Neural progenitor cell (in vitro differentiated cells): Measurements from ENCODE around the gene GH1. TPM values are rescaled to one million over a fixed set of nuclear protein-coding genes. Genes with fewer than 3 reads are reported as not detected.
"Not testable (repeated sequence)": the region's sequence is repeated elsewhere in the genome, so short reads cannot be mapped to it uniquely, and the experiment has no call there.

Experiments used
- DNase-seq: peaks from one replicate; pipeline ENCODE4 v3.0.0-alpha.2; 2016; ENCODE audit warnings: low spot score
- H2AFZ ChIP-seq: fragments of 200-600 bp; sonication (generic); replicated peaks from 2 replicates; pipeline ENCODE4 v1.6.1; 2016; ENCODE audit warnings: antibody characterized with exemption
- H3F3A ChIP-seq: fragments of 200-600 bp; sonication (generic); 2 replicates; pipeline ENCODE4 v1.6.1; 2016; ENCODE audit warnings: antibody characterized with exemption, low read depth
- H3K27ac ChIP-seq: fragments of 200-600 bp; sonication (generic); 2 replicates; pipeline ENCODE4 v1.5.1; 2016; ENCODE audit warnings: mild to moderate bottlenecking
- H3K27me3 ChIP-seq: fragments of 200-600 bp; sonication (generic); 2 replicates; pipeline ENCODE4 v1.6.1; 2016; ENCODE audit warnings: mild to moderate bottlenecking, moderate library complexity
- H3K36me3 ChIP-seq: fragments of 200-600 bp; sonication (generic); 2 replicates; pipeline ENCODE4 v1.5.1; 2016
- H3K4me1 ChIP-seq: fragments of 200-600 bp; sonication (generic); 2 replicates; pipeline ENCODE4 v1.6.1; 2016; ENCODE audit warnings: mixed run types
- H3K4me2 ChIP-seq: fragments of 200-600 bp; sonication (generic); 2 replicates; pipeline ENCODE4 v1.6.1; 2016
- H3K4me3 ChIP-seq: fragments of 200-600 bp; sonication (generic); 2 replicates; pipeline ENCODE4 v1.5.1; 2016
- H3K79me2 ChIP-seq: fragments of 200-600 bp; sonication (generic); 2 replicates; pipeline ENCODE4 v1.6.1; 2016; ENCODE audit warnings: low read depth
- H3K9ac ChIP-seq: fragments of 200-600 bp; sonication (generic); 2 replicates; pipeline ENCODE4 v1.6.1; 2016
- H3K9me3 ChIP-seq: fragments of 200-600 bp; sonication (generic); 2 replicates; pipeline ENCODE4 v1.5.1; 2016; ENCODE audit warnings: low read depth
- H4K20me1 ChIP-seq: fragments of 200-600 bp; sonication (generic); 2 replicates; pipeline ENCODE4 v1.6.1; 2016; ENCODE audit warnings: low read depth
- H3K27ac Mint-ChIP-seq: 3 replicates; pipeline ENCODE4 v1.8.0; 2021; ENCODE audit warnings: mixed read lengths
- H3K27me3 Mint-ChIP-seq: 2 replicates; pipeline ENCODE4 v1.8.0; 2022; ENCODE audit warnings: low read depth, mild to moderate bottlenecking, inconsistent platforms, moderate library complexity, mixed read lengths; ENCODE audit not compliant: insufficient read depth
- H3K36me3 Mint-ChIP-seq: 3 replicates; pipeline ENCODE4 v1.8.0; 2021; ENCODE audit warnings: mixed read lengths
- H3K4me1 Mint-ChIP-seq: 3 replicates; pipeline ENCODE4 v1.8.0; 2021; ENCODE audit warnings: mixed read lengths
- H3K4me3 Mint-ChIP-seq: 3 replicates; pipeline ENCODE4 v1.8.0; 2021; ENCODE audit warnings: mild to moderate bottlenecking, moderate library complexity, mixed read lengths
- H3K9me3 Mint-ChIP-seq: 3 replicates; pipeline ENCODE4 v1.8.0; 2020; ENCODE audit warnings: mixed read lengths
- EZH2 ChIP-seq: fragments of 200-600 bp; sonication (generic); IDR thresholded peaks from 2 replicates; pipeline ENCODE4 v1.6.1; 2017; ENCODE audit warnings: antibody characterized with exemption, mild to moderate bottlenecking, moderate library complexity
- EZH2phosphoT487 ChIP-seq: fragments of 200-600 bp; sonication (generic); IDR thresholded peaks from 2 replicates; pipeline ENCODE4 v1.6.1; 2017; ENCODE audit warnings: antibody characterized with exemption
- total RNA-seq: library from RNA; depleted of rRNA; stranded (reverse); fragments of >200 nt; gene quantifications from 2 replicates; pipeline ENCODE4 v1.2.3, GENCODE V29; 2015; ENCODE audit warnings: low replicate concordance
- TF ChIP-seq, protein P1 (sequence below): fragments of 200-600 bp; sonication (generic); IDR thresholded peaks from 2 replicates; pipeline ENCODE4 v1.5.1; 2017; ENCODE audit warnings: antibody characterized with exemption, mild to moderate bottlenecking

Gene GH1
- total RNA-seq, 1 donor from 2014 or later, result not detected

DNA sequence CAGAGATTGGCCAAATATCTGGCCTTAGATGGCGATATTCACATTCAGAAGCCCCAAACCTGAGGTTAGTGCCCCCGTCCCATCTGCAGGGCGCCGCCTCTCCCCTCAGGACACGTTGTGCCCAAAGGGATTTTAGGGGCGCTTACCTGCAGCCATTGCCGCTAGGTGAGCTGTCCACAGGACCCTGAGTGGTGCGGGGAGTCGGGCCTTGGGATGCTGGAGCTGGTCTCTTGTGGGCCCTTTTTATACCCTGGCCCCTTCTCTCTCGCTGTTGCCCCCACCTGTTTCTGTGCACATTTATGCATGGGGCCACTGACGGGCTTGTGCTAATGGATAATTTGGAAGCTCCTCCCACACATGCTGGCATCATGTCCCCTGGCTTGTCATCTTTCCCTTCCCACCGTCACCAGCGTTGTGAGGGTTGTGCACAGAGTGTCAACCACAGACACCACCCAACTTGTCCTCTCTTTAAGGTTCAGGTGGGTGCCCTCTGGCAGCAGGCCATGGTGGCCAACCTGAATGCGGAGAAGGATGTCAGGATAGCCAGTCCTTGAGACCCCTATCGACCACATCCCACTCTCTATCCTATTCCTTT, 7.5 kb downstream of the GH1 start, which contains the start of gene CSHL1:
Gene CSHL1 (minus strand): TSS at position 218 of the 595 bp plus-strand sequence. CDS start 62 bp downstream, at position 156.
- no peak for TF ChIP-seq EZH2
- no peak for TF ChIP-seq EZH2phosphoT487
- TF ChIP-seq, protein P1, sequence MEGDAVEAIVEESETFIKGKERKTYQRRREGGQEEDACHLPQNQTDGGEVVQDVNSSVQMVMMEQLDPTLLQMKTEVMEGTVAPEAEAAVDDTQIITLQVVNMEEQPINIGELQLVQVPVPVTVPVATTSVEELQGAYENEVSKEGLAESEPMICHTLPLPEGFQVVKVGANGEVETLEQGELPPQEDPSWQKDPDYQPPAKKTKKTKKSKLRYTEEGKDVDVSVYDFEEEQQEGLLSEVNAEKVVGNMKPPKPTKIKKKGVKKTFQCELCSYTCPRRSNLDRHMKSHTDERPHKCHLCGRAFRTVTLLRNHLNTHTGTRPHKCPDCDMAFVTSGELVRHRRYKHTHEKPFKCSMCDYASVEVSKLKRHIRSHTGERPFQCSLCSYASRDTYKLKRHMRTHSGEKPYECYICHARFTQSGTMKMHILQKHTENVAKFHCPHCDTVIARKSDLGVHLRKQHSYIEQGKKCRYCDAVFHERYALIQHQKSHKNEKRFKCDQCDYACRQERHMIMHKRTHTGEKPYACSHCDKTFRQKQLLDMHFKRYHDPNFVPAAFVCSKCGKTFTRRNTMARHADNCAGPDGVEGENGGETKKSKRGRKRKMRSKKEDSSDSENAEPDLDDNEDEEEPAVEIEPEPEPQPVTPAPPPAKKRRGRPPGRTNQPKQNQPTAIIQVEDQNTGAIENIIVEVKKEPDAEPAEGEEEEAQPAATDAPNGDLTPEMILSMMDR, result no peak
- no peak within 1 kb of the TSS for H2AFZ ChIP-seq
- Mint-ChIP-seq H3K27me3 (no peaks in the 10 kb centered on the region), H3K36me3 (no peaks in the 10 kb centered on the region), H3K9me3 (no peaks in the 10 kb centered on the region), H3K4me1 (no peaks in the 10 kb centered on the region), H3K27ac (no peak within 1 kb of the TSS), H3K4me3 (no peak within 1 kb of the TSS)
- no peaks in the 10 kb centered on the region for H3K36me3 ChIP-seq
- H4K20me1 ChIP-seq, result no peaks in the 10 kb centered on the region
- DNase-seq, result no peak
- no peak within 1 kb of the TSS for H3K4me2 ChIP-seq
- no peaks in the 10 kb centered on the region for H3K27me3 ChIP-seq
- H3K4me3 ChIP-seq, result no peak within 1 kb of the TSS
- no peak within 1 kb of the TSS for H3K9ac ChIP-seq
- H3F3A ChIP-seq, result no peaks in the 10 kb centered on the region
- no peaks in the 10 kb centered on the region for H3K4me1 ChIP-seq
- no peaks in the 10 kb centered on the region for H3K9me3 ChIP-seq
- no peaks in the 10 kb centered on the region for H3K79me2 ChIP-seq
- H3K27ac ChIP-seq, result no peak within 1 kb of the TSS

DNA sequence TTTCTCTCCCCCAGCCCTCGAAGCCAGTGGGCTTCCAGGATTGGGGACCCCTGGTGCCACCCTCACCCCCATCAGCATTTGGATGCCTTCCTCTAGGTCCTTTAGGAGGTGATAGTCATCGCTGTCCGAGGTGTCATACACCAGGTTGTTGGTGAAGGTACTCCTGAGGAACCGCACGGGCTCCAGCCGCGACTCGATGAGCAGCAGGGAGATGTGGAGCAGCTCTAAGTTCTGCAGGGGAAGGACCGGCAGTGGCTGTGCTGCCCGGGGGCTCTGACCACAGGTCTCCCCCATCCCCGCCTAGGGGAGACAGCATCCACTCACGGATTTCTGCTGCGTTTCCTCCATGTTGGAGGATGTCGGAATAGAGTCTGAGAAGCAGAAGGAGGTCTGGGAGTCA, 8.5 kb downstream of the GH1 start:
- H3K9me3 Mint-ChIP-seq, result no peaks in the 10 kb centered on the region
- no peaks in the 10 kb centered on the region for H3K36me3 Mint-ChIP-seq
- no peaks in the 10 kb centered on the region for H3K4me1 Mint-ChIP-seq
- no peaks in the 10 kb centered on the region for H3F3A ChIP-seq
- no peak for DNase-seq
- H3K9ac ChIP-seq, result no peak overlapping the region
- H3K27ac ChIP-seq, result no peak overlapping the region
- H2AFZ ChIP-seq, result no peak overlapping the region
- no peaks in the 10 kb centered on the region for H3K79me2 ChIP-seq
- no peaks in the 10 kb centered on the region for H3K4me1 ChIP-seq
- H3K27me3 ChIP-seq, result no peaks in the 10 kb centered on the region
- H3K4me3 ChIP-seq, result no peak overlapping the region
- no peaks in the 10 kb centered on the region for H4K20me1 ChIP-seq
- H3K4me2 ChIP-seq, result no peak overlapping the region
- H3K36me3 ChIP-seq, result no peaks in the 10 kb centered on the region
- H3K9me3 ChIP-seq, result no peaks in the 10 kb centered on the region
- no peak for TF ChIP-seq EZH2
- no peak for TF ChIP-seq EZH2phosphoT487
- TF ChIP-seq, protein P1, result no peak
- no peak overlapping the region for H3K27ac Mint-ChIP-seq
- no peak overlapping the region for H3K4me3 Mint-ChIP-seq
- no peaks in the 10 kb centered on the region for H3K27me3 Mint-ChIP-seq

DNA sequence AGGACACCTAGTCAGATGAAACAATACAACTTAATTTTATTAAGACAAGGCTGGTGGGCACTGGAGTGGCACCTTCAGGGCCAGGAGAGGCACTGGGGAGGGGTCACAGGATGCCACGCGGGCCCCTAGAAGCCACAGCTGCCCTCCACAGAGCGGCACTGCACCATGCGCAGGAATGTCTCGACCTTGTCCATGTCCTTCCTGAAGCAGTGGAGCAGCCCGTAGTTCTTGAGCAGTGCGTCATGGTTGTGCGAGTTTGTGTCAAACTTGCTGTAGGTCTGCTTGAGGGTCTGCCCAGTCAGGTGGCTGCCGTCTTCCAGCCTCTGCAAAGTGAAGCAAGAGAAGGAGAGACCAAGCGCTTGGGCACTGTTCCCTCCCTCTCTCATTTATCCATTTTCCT, 9.1 kb downstream of the GH1 start:
- not testable (repeated sequence) for H3K79me2 ChIP-seq, H3F3A ChIP-seq, H3K27me3 ChIP-seq, H3K9me3 Mint-ChIP-seq, H3K4me1 ChIP-seq, H3K4me2 ChIP-seq, H3K27ac ChIP-seq, H3K27me3 Mint-ChIP-seq, H3K9ac ChIP-seq, H3K4me3 ChIP-seq, H3K4me1 Mint-ChIP-seq, H2AFZ ChIP-seq, H3K27ac Mint-ChIP-seq, H3K36me3 Mint-ChIP-seq, DNase-seq, H3K4me3 Mint-ChIP-seq, H3K9me3 ChIP-seq, H3K36me3 ChIP-seq, H4K20me1 ChIP-seq

DNA sequence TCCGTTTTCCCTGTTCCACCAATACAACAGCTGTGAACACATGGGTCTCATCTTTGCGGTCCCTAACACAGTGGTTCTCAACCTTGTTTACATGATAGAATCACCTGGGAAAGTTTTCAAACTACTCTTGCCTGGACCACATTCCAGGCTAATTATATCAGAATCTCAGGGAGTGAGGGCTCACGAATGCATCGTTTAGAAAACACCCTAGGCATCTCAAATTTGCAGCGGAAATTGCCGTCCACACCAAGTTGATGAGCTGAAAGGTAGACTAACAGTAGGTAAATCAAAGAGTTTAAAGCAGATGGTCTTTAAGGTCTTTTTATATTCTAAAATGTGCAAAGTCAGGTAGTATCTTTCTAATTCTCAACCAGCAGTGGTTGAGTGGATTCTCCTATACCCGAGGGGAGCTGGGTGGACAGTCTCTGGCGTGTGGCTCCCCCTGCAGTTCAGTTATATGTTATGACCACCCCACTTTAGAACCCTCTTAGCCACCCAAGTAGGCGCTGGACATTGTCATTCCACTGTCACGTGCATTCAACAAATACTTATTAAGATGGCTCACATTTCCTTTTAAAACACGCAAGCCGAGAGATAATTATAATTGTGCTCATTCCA, 11.4 kb downstream of the GH1 start:
- H3K9ac ChIP-seq, H3K36me3 ChIP-seq, H3K9me3 ChIP-seq, H3K4me3 ChIP-seq, H3K4me1 Mint-ChIP-seq, H3K4me1 ChIP-seq, H3K27ac Mint-ChIP-seq, H3K4me2 ChIP-seq, H4K20me1 ChIP-seq, H3K79me2 ChIP-seq, H3F3A ChIP-seq, H3K27me3 ChIP-seq, H3K36me3 Mint-ChIP-seq, H2AFZ ChIP-seq, H3K27ac ChIP-seq, H3K4me3 Mint-ChIP-seq, H3K27me3 Mint-ChIP-seq, H3K9me3 Mint-ChIP-seq: not testable (repeated sequence)
- TF ChIP-seq, protein P1, result peak; percentile 53
- DNase-seq, result peak; percentile 42

- not testable (repeated sequence) for H3K4me1 ChIP-seq, H3K4me2 ChIP-seq, H3K27me3 ChIP-seq, H3K4me3 ChIP-seq, H3K27ac Mint-ChIP-seq, H3K4me3 Mint-ChIP-seq, H3K36me3 Mint-ChIP-seq, H3K9me3 Mint-ChIP-seq, H3F3A ChIP-seq, H3K27ac ChIP-seq, H2AFZ ChIP-seq, H3K9me3 ChIP-seq, H3K36me3 ChIP-seq, DNase-seq, H3K4me1 Mint-ChIP-seq, H3K27me3 Mint-ChIP-seq, H3K9ac ChIP-seq, H3K79me2 ChIP-seq, H4K20me1 ChIP-seq
These were observed 13.8 kb downstream of the GH1 start for GRCh38 chr17:63904796-63905195.
